H9 (cell line): ENCODE results near the gene HIRA. TPM values are rescaled to one million over a fixed set of nuclear protein-coding genes. Genes with fewer than 3 reads are reported as not detected.

Source experiments
- DNase-seq: peaks from one replicate; pipeline ENCODE4 v3.0.0-alpha.2; 2017
- H2AFZ ChIP-seq: one replicate; pipeline ENCODE4 v1.6.1; 2013; ENCODE audit warnings: mild to moderate bottlenecking, low read length, control low read depth, moderate library complexity
- H2AK5ac ChIP-seq: 2 replicates; pipeline ENCODE4 v1.6.1; 2013; ENCODE audit warnings: low read length, control low read depth, mixed read lengths; ENCODE audit not compliant: insufficient read length
- H2BK120ac ChIP-seq: one replicate; pipeline ENCODE4 v1.6.1; 2013; ENCODE audit warnings: low read depth, mild to moderate bottlenecking, low read length, control low read depth, inconsistent platforms; ENCODE audit not compliant: poor library complexity, severe bottlenecking
- H2BK12ac ChIP-seq: 2 replicates; pipeline ENCODE4 v1.6.1; 2013; ENCODE audit warnings: low read length, control low read depth, mixed read lengths, low read depth; ENCODE audit not compliant: insufficient read length
- H2BK15ac ChIP-seq: 2 replicates; pipeline ENCODE4 v1.6.1; 2013; ENCODE audit warnings: low read depth, low read length, control low read depth
- H2BK20ac ChIP-seq: one replicate; pipeline ENCODE4 v1.6.1; 2013; ENCODE audit warnings: low read depth, mild to moderate bottlenecking, low read length, control low read depth, inconsistent platforms; ENCODE audit not compliant: poor library complexity, severe bottlenecking
- H2BK5ac ChIP-seq: 2 replicates; pipeline ENCODE4 v1.6.1; 2013; ENCODE audit warnings: low read length, control low read depth, mixed read lengths; ENCODE audit not compliant: insufficient read length
- H3K14ac ChIP-seq: 2 replicates; pipeline ENCODE4 v1.6.1; 2013; ENCODE audit warnings: low read length, control low read depth; ENCODE audit not compliant: insufficient read depth
- H3K18ac ChIP-seq: 2 replicates; pipeline ENCODE4 v1.6.1; 2013; ENCODE audit warnings: low read depth, mild to moderate bottlenecking, mixed read lengths, low read length, control low read depth; ENCODE audit not compliant: insufficient read length
- H3K23ac ChIP-seq: 2 replicates; pipeline ENCODE4 v1.6.1; 2013; ENCODE audit warnings: low read length, control low read depth, mixed read lengths, low read depth; ENCODE audit not compliant: insufficient read length
- H3K23me2 ChIP-seq: 2 replicates; pipeline ENCODE4 v1.6.1; 2013; ENCODE audit warnings: low read depth, mild to moderate bottlenecking, mixed read lengths, low read length, control low read depth; ENCODE audit not compliant: insufficient read length, poor library complexity, severe bottlenecking
- H3K27ac ChIP-seq: 2 replicates; pipeline ENCODE4 v1.5.1; 2013; ENCODE audit warnings: low read length, control low read depth, mixed read lengths, low read depth; ENCODE audit not compliant: insufficient read length
- H3K27me3 ChIP-seq: 2 replicates; pipeline ENCODE4 v1.6.1; 2013; ENCODE audit warnings: low read length, control low read depth, inconsistent platforms; ENCODE audit not compliant: insufficient read depth
- H3K4ac ChIP-seq: 2 replicates; pipeline ENCODE4 v1.6.1; 2013; ENCODE audit warnings: low read depth, mild to moderate bottlenecking, control low read depth, inconsistent platforms, low read length, moderate library complexity
- H3K4me1 ChIP-seq: 2 replicates; pipeline ENCODE4 v1.6.1; 2013; ENCODE audit warnings: low read length, control low read depth, inconsistent platforms; ENCODE audit not compliant: insufficient read depth
- H3K4me2 ChIP-seq: 2 replicates; pipeline ENCODE4 v1.6.1; 2013; ENCODE audit warnings: low read length, control low read depth, mixed read lengths; ENCODE audit not compliant: insufficient read length, insufficient read depth
- H3K56ac ChIP-seq: 2 replicates; pipeline ENCODE4 v1.6.1; 2013; ENCODE audit warnings: low read depth, mild to moderate bottlenecking, mixed read lengths, low read length, control low read depth; ENCODE audit not compliant: insufficient read length
- H3K79me1 ChIP-seq: 2 replicates; pipeline ENCODE4 v1.6.1; 2013; ENCODE audit warnings: low read depth, mild to moderate bottlenecking, moderate library complexity, low read length, control low read depth, inconsistent platforms; ENCODE audit not compliant: insufficient read depth, poor library complexity, severe bottlenecking
- H3K79me2 ChIP-seq: 2 replicates; pipeline ENCODE4 v1.6.1; 2013; ENCODE audit warnings: low read length, control low read depth, inconsistent platforms; ENCODE audit not compliant: insufficient read depth
- H3K9ac ChIP-seq: 2 replicates; pipeline ENCODE4 v1.6.1; 2013; ENCODE audit warnings: low read length, control low read depth, mixed read lengths; ENCODE audit not compliant: insufficient read length; ENCODE audit errors: extremely low read depth
- H3K9me3 ChIP-seq: one replicate; pipeline ENCODE4 v1.6.1; 2013; ENCODE audit warnings: low read depth, low read length, inconsistent platforms; ENCODE audit not compliant: control insufficient read depth
- H3T11ph ChIP-seq: one replicate; pipeline ENCODE4 v1.6.1; 2013; ENCODE audit warnings: mild to moderate bottlenecking, low read length, control low read depth, inconsistent platforms
- H4K20me1 ChIP-seq: one replicate; pipeline ENCODE4 v1.6.1; 2013; ENCODE audit not compliant: control insufficient read depth, insufficient read length, insufficient read depth
- H4K5ac ChIP-seq: 2 replicates; pipeline ENCODE4 v1.6.1; 2013; ENCODE audit warnings: low read depth, mild to moderate bottlenecking, mixed read lengths, low read length, control low read depth; ENCODE audit not compliant: insufficient read length
- H4K8ac ChIP-seq: replicated peaks from 2 replicates; pipeline ENCODE4 v1.6.1; 2013; ENCODE audit warnings: low read length, control low read depth, mixed read lengths, low read depth; ENCODE audit not compliant: insufficient read length
- H4K91ac ChIP-seq: 2 replicates; pipeline ENCODE4 v1.6.1; 2013; ENCODE audit warnings: low read depth, mild to moderate bottlenecking, moderate library complexity, mixed read lengths, low read length, control low read depth; ENCODE audit not compliant: insufficient read length
- H3K27ac Mint-ChIP-seq, 3 experiments: 2 replicates in 2 of 3; 3 replicates in 1 of 3; pipeline ENCODE4 v1.8.0; 2020 to 2021; ENCODE audit warnings: mixed read lengths in 3 of 3, mild to moderate bottlenecking in 1 of 3, moderate library complexity in 1 of 3
- H3K27me3 Mint-ChIP-seq: 2 replicates; pipeline ENCODE4 v1.8.0; 2021; ENCODE audit warnings: low read depth, mild to moderate bottlenecking, moderate library complexity, mixed read lengths
- H3K36me3 Mint-ChIP-seq, 3 experiments: 2 replicates in 2 of 3; 3 replicates in 1 of 3; pipeline ENCODE4 v1.8.0; 2020 to 2021; ENCODE audit warnings: low read depth in 3 of 3, mixed read lengths in 3 of 3; ENCODE audit not compliant: insufficient read depth in 1 of 3
- H3K4me1 Mint-ChIP-seq, 2 experiments: 2 replicates each; pipeline ENCODE4 v1.8.0; 2020; ENCODE audit warnings: mixed read lengths in 2 of 2
- H3K4me3 Mint-ChIP-seq, 2 experiments: 2 replicates in 1 of 2; 3 replicates in 1 of 2; pipeline ENCODE4 v1.8.0; 2020 to 2021; ENCODE audit warnings: mild to moderate bottlenecking in 2 of 2, mixed read lengths in 2 of 2, moderate library complexity in 1 of 2
- H3K9me3 Mint-ChIP-seq, 2 experiments: 2 replicates in 1 of 2; 3 replicates in 1 of 2; pipeline ENCODE4 v1.8.0; 2020; ENCODE audit warnings: mild to moderate bottlenecking in 2 of 2, mixed read lengths in 2 of 2, moderate library complexity in 1 of 2
- WGBS: extraction: QIAGEN DNeasy Blood & Tissue Kit; methylation state at CpG from one replicate; pipeline ENCODE4 v1.1.7; 2013; ENCODE audit warnings: missing lambda C conversion rate, low lambda C conversion rate, mixed read lengths; ENCODE audit not compliant: insufficient read length; ENCODE audit errors: extremely low coverage; 5-methylcytosine and 5-hydroxymethylcytosine counted together
- total RNA-seq: library from RNA; stranded (reverse); gene quantifications from 2 replicates; pipeline ENCODE4 v1.2.1, GENCODE V29; 2021
- TF ChIP-seq, protein P1 (sequence below): fragments of 200-600 bp; sonication (generic); conservative IDR thresholded peaks from 3 replicates; pipeline ENCODE4 v1.8.0; 2021; ENCODE audit warnings: antibody characterized with exemption, mild to moderate bottlenecking

Gene HIRA
- total RNA-seq, 1 experiment from 2014 or later = 51.9 TPM

DNA sequence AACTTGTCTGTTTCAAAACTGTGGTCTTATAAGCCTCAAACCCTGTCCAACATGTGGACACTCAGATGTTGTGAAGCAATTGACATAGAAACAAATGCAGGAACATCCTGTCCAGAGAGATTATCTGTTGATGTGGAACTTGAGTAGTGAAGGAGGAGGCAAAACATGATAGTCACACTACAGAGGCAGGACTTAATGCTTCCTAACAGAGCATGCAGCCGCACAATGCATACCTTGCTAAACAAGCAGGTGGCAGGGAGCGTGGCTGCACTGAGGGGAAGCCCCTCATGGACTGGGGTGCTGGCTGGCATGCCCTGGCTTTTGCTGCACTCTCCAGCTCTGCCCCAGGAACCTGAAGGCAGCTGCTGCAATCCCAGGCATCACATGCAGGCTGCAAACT lies 10.6 kb upstream of the HIRA start:
- H3K27ac ChIP-seq = no peak overlapping the region
- no peaks in the 10 kb centered on the region for H3K4me1 ChIP-seq
- no peaks in the 10 kb centered on the region; a peak in 1 of 5 replicates for H3K9me3 Mint-ChIP-seq
- peaks cover 9% of the 10 kb centered on the region in 2 experiments for H3K4me1 Mint-ChIP-seq
- no peak overlapping the region for H2BK12ac ChIP-seq
- H2BK5ac ChIP-seq = no peak overlapping the region
- DNase-seq = no peak
- no peak overlapping the region for H3K4me2 ChIP-seq
- no peaks in the 10 kb centered on the region; the same call in 1 of the 2 replicates for H3K79me2 ChIP-seq
- H3K9me3 ChIP-seq = no peaks in the 10 kb centered on the region
- H2BK120ac ChIP-seq = no peak overlapping the region
- H3K4me3 Mint-ChIP-seq = no peak overlapping the region
- no peaks in the 10 kb centered on the region for H3K79me1 ChIP-seq
- TF ChIP-seq, protein P1, sequence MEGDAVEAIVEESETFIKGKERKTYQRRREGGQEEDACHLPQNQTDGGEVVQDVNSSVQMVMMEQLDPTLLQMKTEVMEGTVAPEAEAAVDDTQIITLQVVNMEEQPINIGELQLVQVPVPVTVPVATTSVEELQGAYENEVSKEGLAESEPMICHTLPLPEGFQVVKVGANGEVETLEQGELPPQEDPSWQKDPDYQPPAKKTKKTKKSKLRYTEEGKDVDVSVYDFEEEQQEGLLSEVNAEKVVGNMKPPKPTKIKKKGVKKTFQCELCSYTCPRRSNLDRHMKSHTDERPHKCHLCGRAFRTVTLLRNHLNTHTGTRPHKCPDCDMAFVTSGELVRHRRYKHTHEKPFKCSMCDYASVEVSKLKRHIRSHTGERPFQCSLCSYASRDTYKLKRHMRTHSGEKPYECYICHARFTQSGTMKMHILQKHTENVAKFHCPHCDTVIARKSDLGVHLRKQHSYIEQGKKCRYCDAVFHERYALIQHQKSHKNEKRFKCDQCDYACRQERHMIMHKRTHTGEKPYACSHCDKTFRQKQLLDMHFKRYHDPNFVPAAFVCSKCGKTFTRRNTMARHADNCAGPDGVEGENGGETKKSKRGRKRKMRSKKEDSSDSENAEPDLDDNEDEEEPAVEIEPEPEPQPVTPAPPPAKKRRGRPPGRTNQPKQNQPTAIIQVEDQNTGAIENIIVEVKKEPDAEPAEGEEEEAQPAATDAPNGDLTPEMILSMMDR = no peak
- H3K4ac ChIP-seq = no peak overlapping the region
- no peaks in the 10 kb centered on the region; the same call in 1 of the 2 replicates for H3K27me3 ChIP-seq
- no peak overlapping the region for H2AFZ ChIP-seq
- no CpG with 5 or more reads among the region's 2 CpGs for WGBS
- H4K20me1 ChIP-seq = peaks cover 2% of the 10 kb centered on the region
- peaks cover 16 to 31% (median 31%) of the 10 kb centered on the region in 3 experiments; a peak in 6 of 7 replicates for H3K36me3 Mint-ChIP-seq
- no peak overlapping the region for H4K5ac ChIP-seq
- no peak overlapping the region for H3K14ac ChIP-seq
- no peak overlapping the region for H4K91ac ChIP-seq
- no peak overlapping the region for H3K27ac Mint-ChIP-seq
- H3K9ac ChIP-seq = no peak overlapping the region
- peaks cover 4% of the 10 kb centered on the region for H3K23me2 ChIP-seq
- no peak overlapping the region for H2BK20ac ChIP-seq
- H3K56ac ChIP-seq = no peak overlapping the region
- H3K27me3 Mint-ChIP-seq = peaks cover 19% of the 10 kb centered on the region
- no peak overlapping the region for H3K23ac ChIP-seq
- H3K18ac ChIP-seq = no peak overlapping the region
- no peak overlapping the region for H4K8ac ChIP-seq
- no peak overlapping the region for H2AK5ac ChIP-seq
- no peak overlapping the region for H2BK15ac ChIP-seq
- no peak overlapping the region for H3T11ph ChIP-seq
